SKM-1 (cell line): Measurements from ENCODE around the gene MCTP1.

Source experiments
- DNase-seq: peaks from one replicate; lab custom pipeline; 2025; ENCODE audit not compliant: unreplicated experiment; lab: John Stamatoyannopoulos, UW

MCTP1 gene

DNA sequence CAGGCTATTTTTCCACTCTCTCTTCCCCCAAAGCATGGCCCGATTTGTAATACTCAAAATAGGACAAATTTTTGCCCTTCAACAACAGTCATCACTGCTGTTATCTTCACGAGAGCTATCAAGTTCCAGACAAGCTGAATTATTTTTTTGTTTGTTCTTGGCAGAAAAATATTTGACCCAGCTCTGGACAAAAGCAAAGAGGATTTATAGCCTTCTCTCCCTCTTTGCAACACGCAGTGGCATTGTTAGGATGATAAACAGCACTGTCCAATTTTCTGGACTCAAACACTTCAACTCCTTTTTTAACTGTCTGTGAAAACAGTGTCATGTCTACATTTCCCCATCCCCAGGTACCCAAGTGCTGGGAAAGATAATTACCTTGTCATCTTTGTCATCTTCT lies 506.2 kb downstream of the MCTP1 start:
- DNase-seq, result no peak

DNA sequence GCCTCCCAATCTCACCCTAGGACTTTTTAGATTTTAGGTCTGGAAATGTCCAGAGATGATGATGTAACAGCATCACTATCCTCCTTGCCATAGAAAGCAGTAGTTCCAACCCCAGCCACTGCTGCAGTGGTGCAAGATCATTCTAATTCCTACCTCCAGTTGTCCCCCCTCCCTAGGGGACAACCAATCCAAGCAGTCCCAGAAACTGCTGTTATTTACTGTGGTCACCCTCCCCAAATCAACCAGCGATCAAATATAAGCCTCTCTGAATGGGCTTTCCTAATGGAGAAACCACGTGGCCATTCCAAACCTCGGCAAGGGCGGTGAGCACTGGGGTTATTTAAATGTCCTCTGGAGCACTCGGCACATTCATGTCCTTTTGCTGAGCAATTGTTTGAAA lies 506.6 kb downstream of the MCTP1 start:
- no peak for DNase-seq

DNA sequence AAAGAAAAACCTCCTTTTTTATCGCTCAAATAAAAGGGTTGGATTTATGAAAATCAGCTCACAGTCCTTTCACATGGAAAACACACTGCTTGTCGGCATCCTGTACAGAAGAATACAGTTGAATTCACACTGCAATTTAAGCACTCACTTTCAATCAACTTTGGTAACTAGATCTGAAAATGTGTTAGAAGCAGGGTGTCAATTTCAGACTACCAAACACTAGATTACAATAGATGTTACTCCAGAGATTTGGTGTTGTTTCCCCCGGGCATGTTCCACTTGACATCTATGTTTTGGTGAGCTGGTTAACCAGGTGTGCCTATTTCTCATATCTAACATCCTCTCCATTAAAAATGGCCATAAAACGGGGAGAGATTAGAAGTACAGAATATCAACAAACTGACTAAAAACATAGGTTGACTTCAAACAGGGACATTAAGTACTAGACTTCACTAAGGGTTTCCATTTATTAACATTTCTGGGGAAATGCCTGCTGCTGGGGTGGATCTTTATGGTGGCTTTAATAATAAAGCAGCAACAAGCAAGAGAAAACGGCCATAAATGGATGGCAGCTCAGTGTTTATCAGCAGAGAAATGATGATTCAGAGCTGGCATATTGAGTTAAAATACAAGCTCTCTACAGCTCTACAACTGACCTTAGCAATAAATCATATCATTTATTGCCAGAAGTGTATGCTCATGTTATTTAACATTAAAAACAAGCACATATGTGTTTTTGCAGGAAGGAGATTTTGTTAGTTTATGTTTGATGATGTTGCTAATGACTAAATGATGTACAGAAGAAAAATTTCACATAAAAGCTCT lies 507.6 kb downstream of the MCTP1 start:
- no peak for DNase-seq

DNA sequence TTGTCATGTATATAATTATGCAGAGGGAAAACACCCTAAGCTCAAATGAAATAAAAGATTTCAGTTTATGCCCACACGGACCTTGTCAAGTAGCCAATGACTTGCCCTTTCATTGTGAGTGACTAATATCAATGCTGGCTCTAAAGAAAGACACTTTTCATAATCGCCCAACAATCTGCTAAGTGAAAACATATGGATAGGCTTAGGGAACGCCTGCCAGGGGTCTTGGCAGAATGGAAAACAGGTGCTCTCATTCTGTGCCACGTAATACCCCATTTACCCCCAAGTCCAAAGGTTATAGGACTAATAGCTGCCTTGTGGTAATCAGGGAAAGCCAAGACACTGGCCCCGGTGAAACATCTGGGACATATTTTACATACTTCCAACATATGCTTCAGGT lies 508.7 kb downstream of the MCTP1 start:
- no peak for DNase-seq

DNA sequence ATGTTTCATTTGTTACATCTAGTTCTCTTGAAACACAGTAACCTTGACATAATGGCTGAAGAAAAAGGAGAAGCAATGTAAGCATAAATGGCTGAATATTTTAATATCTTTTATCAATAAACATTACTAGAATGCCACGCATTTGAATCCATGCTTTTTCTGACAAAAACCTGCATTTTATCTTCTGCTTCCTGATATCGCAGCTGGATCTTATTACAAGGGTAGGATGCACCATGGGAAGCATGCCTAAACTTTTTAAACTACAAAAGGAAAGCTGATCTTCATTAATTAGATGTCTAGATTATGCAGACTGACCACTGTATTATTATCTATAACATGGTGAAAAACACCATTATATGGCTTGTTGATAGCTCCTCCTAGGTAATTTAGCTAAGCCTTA lies 509.8 kb downstream of the MCTP1 start:
- DNase-seq, result no peak

DNA sequence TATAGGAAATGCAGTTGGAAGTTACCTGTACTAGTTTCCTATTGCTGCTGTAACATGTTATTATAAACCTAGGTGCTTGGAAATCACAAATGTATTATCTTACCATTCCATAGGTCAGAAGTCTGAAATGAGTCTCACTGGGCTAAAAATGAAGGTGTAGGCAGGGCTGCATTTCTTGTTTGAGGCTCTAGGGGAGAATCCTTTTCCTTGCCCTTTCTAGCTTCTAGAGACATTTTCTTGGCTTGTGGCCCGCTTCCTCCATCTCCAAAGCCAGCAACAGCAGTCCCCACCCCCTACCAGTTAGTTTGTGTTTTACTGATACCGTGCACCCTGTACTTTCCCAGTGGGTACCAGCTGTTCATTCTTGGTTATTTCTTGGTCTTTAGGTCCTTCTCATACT lies 513.2 kb downstream of the MCTP1 start:
- DNase-seq, result no peak

DNA sequence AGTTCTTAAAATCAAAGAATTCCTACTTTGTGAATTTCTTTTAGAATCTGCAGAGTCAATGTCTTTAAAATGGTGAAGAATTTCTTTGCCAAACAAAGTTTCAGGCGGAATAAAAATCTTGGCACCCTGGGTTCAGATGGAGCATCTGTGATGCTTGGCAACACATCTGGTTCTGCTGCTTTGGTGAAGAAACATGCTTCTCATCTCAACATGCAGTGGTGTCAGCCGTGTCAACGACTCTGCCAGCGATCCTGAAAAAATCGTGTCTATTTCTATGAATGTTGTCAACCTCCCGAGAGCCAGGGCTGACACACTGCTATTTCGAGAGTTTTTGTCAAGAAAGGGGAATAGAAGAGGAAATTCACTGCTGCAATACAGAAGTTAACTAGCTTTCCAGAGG lies 514.9 kb downstream of the MCTP1 start:
- DNase-seq, result no peak

DNA sequence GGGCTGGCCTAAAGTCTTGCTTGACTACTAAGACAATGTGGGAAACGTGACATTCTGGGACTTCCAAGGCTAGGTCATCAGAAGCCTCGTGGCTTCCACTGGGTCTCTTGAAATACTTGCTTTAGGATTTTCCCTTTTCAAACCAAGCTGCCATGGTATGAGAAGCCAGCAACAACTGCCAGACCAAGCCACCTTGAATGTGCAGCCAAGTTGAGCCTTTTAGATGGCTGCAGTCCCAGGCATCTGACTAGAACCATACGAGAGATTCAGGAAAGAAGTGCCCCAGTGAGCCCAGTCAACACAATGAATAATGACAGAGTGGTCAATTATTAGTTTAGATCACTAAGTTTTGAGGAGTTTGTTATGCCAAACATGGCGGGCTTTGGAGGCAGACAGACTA lies 523.1 kb downstream of the MCTP1 start:
- no peak for DNase-seq

DNA sequence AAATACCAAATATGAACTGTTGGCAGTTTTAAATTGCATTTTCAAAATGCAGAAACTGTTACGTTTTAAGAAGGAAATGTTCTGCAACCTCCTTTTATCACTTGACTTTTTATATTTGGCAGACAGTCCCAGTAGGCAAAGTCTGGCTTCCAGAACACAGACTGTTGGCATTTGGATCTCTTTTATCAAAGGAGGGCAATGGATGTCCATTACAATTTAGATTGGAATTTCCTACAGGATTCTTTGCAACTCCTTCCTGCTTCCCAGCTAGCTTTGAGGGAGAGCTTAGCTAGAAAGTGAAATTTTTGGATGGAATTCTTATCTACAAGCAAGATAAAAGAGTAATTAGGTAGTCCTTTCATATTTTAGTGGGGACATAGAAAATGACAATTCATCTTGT lies 523.8 kb downstream of the MCTP1 start:
- no peak for DNase-seq

DNA sequence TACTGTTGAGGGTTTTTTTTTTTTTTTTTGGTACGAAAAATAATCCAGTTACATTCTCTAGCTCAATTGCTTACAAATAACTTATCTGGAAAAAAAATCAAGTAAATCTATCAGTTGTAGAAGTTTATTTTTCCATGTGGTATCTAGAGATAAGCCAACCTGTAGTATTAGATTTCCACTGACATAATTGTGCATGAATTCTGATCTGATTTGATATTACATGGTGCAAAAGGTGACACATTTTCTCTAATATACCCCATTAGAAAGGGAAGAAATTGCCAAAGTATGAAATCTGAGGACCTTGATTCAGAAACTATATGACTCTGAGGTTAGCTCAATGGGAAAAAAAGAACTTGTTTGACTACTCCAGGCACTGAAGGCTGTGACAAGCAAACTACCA lies 524.9 kb downstream of the MCTP1 start:
- no peak for DNase-seq

DNA sequence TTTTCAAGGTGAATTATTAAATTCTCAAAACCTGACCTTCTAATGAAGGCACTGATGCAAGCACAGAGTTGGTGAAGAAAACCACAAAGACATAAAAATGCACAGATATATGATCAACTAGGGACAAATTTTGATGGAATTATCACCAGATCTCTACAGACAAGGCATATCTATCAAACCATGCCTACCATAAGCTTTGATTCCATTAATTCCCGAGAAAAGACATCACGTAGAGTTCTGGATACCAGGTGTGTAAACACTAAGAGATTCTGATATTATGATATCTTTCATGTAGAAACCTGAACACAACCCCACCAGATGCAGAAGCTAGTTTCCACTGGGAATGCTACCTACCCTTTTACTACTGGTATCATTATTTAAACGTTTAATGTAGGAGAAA lies 525.9 kb downstream of the MCTP1 start:
- no peak for DNase-seq

DNA sequence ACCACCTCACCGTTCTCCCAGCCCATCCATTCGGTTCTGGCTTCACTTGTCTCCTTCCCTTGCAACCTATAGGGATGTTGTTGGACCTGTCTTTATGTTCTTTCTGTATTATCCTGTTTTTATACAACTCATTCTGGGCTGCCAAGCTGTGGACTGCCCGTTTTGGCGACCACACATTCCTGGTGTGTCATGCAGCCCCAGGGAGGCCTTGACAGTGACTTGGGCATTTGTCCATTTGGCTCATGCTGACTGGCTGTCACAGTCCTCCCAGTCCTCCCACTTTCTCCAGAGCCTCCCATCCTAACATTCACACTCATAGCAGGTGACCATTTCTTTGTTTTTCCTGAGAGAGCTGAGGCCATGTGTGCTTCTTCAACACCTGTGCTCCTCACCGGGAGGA lies 530.1 kb downstream of the MCTP1 start:
- no peak for DNase-seq

DNA sequence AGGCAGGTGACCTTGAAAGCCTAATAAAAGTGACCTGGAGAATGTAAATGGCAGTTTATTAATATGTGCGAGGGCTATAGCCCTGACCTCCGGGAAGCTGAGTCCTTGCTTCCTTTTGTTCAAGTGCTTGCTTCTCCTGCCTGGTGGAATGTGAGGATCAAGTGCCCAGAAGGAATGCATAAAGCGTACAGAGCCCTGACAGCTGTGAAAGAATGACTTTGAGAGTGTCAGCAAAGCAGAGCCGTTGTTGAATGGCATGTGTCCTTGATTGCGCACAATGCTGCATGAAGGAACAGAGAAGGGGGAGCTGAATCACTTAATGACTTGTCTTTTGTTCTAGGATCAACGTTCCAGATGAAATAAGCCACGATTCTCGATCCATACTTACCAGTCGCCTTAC lies 533.4 kb downstream of the MCTP1 start:
- DNase-seq, result no peak

DNA sequence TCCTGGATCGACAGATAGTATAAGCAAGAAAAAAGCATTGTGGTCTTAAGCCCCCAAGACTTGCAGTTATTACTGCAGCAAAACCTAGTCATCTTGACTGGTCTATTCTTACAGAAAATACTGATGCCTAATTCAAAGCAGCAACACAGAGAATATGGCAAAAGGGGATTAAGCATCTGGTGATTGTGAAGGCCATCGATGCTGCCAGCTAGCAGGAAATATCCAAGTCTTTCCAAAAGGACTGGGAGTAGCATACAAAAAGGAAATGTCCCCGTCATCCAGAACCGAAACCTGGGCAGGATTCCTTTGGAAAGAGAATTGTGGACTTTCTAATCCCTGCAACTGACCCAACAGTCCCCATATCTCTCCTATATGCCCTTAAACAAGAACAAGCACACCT lies 534.2 kb downstream of the MCTP1 start:
- DNase-seq, result no peak

DNA sequence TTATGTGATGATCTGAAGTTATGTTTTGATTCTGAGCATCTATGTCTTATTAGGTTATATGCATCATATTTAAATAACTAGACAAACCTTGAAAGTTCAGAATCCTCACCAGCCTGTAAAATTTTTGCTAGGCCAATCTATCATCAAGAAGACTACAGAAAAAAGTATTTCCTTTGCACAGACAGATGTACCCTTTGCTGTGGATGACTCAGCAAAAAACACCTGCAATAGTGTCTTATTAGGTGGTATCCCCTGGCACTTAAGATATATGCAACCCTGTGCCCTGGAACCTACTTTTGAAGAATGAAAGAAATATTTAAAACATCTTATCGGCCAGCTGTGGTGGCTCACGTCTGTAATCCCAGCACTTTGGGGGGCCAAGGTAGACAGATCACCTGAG lies 535.9 kb downstream of the MCTP1 start:
- no peak for DNase-seq

DNA sequence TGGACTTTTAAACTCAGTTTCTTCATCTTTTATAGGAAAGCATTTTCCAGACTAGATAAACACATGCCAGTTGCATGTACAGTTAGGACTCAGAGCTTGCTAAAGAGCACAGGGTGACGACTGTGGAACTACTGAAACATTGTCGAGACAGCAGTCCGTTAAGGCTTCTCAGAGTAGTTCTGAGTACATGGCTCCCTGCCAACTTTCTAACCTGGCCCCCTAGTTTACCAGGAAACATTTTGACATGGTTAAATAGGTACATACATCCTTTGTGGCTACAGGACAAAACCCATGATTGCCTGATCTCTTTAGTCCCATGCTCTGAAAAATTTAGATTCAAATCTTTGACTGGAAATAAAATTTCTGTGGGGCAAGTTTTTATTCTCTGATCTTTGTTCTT lies 536.7 kb downstream of the MCTP1 start:
- DNase-seq, result no peak

DNA sequence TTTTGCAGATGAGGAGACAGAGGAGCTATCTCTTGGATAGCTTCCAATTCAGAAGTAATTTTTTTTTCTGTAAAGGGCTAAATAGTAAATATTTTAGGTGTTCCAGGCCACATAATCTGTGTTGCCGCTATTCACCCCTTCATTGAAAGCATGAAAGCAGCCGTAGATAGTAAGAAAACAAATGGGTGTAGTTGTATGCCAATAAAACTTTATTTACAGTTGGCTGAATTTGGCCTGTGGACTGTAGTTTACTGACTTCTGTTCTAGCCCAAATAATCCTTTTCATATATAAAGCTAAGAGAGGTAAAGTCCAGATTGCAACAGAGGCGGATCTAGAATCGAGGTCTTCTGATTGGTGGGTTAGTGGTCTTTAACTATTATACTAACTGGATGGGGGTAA lies 537.5 kb downstream of the MCTP1 start:
- DNase-seq, result no peak

DNA sequence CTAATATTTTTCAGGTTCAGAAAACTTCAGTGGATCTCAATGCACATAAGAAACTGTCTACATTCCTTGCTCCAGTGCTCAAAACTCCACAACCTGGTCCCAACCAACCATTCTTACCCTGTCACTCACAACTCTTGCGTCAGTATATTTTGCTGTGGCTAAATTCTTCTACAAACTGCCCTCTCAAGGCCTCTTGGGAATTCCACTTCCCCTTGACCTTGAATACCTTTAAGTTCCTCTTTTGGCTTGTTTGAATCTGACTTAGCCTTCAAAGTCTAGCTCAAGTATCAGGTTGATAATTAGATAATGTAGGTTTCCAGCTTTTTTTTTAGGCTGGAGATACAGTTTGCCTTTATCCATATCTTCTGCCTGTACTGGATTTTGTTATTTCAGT lies 538.2 kb downstream of the MCTP1 start:
- peak; percentile 62 for DNase-seq

DNA sequence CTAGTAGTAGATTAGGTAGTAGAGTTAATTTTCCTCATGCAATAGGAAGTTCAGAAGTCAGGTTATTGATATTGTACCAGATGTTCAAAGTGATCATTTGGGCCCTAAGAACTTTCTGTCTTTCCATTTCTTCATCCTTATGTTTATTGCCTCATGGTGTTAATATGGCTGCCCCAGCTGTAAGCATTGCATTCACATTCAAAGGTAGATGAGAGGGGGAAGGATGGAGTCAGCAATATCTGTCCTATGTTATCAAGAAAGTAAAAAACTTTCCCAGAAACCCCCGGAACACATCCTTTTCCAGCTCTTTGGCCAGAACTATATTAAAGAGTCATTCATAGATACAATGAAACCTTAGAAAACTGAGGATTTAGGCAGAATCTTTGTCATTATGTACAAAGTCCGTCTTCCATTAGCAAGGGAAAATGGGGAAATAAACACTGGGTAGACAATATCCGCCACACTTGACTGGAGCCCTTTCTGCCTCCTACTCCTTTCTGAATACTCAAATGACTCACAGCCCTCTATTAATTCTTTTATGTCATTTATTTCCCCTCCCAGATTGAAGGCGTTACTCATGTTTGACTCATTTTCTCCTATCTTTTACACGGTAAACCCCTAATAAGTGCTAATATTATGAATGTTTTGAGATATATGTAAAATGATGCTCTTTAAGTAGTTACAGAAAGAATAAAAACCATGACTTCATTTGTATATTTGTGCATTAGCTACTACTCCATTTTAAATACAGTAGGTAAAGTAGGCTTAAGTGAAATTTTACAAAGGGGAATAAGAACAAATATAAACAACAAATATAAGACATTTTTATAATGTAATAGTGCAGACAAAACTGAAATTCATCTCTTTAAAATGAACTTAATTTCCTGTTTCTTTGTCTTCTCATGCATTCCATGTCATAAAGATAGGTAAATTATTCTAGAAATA lies 538.8 kb downstream of the MCTP1 start:
- no peak for DNase-seq

DNA sequence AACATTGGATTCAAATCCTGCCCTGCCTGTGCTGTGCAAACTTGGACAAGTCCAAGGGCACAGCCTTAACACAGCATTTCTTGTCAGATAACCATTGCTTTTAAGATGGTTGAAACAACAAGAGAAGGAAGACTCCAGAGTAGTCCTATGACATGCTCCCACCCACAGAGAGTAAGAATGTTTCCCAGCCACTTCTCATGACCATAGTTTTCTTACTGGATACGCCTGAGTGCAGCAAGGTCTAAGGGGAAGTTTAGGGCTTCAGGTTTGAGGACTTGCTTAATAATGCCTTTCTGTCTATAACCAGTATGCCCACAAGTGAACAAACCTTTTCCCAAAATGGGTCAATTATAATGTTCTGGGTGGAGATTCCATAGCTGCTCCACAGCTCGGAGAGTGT lies 540.0 kb downstream of the MCTP1 start:
- no peak for DNase-seq

DNA sequence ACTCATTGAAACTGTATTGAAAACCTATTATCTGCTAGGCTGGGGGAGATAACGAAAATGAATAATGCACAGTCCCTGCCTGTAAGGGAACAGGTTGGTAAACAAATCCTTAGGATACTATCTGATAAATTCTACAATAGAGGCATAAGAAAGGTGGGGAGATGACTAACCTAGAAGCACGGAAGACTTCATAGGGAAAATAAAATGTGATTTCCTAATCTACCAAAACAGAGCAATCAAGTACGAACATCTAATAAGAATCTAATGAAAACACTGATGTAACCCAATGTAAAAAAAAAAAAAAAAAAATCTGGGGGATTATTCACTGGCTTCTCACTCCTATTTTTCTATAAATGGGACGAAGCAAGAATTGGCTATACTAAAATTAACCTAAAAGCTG lies 542.0 kb downstream of the MCTP1 start:
- DNase-seq, result no peak

DNA sequence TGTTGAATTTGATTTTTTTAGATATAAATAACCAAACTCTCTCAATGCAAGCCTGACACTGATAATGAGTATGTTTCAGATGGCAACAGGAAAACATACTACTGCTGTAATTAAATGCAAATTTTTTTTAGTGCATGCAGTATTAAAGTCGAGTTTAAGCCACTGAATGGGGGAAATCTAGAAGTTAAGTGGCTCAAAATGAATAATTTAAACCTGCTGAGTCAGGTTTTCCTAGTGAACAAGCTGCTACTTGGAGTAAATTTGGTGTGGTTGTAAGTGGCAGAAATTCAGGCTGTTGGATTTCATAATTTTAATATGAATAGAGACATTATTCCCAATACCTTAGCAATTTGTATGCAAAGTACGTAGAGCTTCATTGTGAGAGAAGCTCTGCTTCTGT lies 544.6 kb downstream of the MCTP1 start:
- no peak for DNase-seq
